ENCODE measurements around the gene PPFIBP2. TPM values are rescaled to one million over a fixed set of nuclear protein-coding genes. Genes with fewer than 3 reads are reported as not detected.

PPFIBP2 gene
- total and polyA plus RNA-seq, 10 of the 15 experiments (the other 5 are each of a cell fraction or from before 2014, with no cell fraction given), result 17.3 to 56.3 (median 39.2) TPM

- TF ChIP-seq REST (IDR thresholded peaks at IDR 0.05; ENCODE audit: low read depth, low read length) (no peak), USF1 (IDR thresholded peaks at IDR 0.05; ENCODE audit: borderline replicate concordance, extremely low read length, insufficient read depth, low read depth, low read length) (peak; percentile 73), ZZZ3 (IDR thresholded peaks at IDR 0.05; ENCODE audit: control insufficient read depth, insufficient read length, low read depth) (no peak), BHLHE40 (IDR thresholded peaks at IDR 0.05; ENCODE audit: borderline replicate concordance in 1 of 2, low read depth in 2 of 2, low read length in 1 of 2) (peak; percentile 62 to 78; a peak in 3 of 4 replicates), RAD21 (IDR thresholded peaks at IDR 0.05; ENCODE audit: insufficient read depth, low read depth, low read length) (no peak), NKRF (conservative IDR thresholded peaks at IDR 0.05) (no peak)
Measured at GRCh38 chr11:7511401-7511800, 2.4 kb upstream of the PPFIBP2 start (continued).

All from GM12878 (cell line).